ENCODE results near the gene SLC7A4.
"Not testable (repeated sequence)": the region's sequence is repeated elsewhere in the genome, so short reads cannot be mapped to it uniquely, and the experiment has no call there.

Gene SLC7A4

DNA sequence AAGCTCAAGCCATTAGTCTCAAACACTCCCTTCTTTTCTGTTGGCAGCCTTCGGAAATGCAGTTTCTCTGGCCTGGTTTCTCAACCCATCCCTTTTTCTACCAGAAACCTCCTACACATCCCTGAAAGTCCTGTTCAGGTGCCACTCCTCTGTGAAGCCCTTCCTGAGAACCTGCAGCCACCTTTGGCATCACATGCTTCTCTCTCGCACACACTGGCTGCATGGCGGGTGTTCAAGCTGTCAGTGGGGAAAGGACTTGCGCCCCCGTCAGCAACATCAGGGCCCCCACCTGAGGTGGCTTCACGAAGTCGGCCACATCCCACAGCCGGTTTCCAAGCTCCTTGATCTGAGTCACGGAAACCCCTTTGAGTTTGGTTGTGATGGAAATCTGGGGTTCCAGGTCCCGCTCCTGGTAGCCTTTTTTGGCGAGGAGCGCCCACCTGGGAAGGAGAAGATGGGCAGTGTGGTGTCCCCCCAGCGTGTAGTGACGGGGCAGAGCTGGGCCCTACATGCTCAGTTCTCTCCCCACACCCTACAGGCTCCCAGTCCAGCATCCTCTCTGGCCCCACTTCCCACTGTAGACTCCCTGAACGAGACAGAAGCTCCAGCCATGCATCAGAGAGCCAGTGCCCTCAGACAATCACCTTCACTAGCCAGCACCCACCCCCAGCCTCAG, 11.6 kb upstream of the SLC7A4 start:
- no peak for DNase-seq (ENCODE audit: low read depth in 1 of 2, low spot score in 1 of 2)

- DNase-seq (ENCODE audit: low read depth in 1 of 2, low spot score in 1 of 2) = no peak
Observed at GRCh38 chr22:21042978-21043859, 10.9 kb upstream of the SLC7A4 start.

DNA sequence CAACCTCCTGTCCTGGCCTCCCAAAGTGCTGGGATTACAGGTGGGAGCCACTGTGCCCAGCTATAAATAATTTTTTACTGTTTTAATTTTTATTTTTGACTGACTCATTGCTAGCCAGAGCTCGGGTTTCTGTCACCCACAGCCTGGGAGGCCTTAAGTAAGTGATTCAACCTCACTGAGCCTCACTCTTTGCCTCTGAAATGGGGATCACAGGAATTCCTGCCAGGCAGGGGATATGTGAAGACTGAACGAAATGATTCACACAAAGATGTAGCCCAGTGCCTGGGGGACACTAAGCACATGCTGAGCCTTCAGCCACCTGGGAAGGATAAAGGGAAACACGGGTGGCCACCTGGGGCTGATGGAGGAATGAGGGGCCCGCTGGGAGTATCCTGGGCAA, 9.6 kb upstream of the SLC7A4 start:
- DNase-seq (ENCODE audit: low read depth in 1 of 2, low spot score in 1 of 2) = no peak

- not testable (repeated sequence) for DNase-seq (ENCODE audit: low read depth in 1 of 2, low spot score in 1 of 2)
Observed at GRCh38 chr22:21039158-21039557, 6.8 kb upstream of the SLC7A4 start.

DNA sequence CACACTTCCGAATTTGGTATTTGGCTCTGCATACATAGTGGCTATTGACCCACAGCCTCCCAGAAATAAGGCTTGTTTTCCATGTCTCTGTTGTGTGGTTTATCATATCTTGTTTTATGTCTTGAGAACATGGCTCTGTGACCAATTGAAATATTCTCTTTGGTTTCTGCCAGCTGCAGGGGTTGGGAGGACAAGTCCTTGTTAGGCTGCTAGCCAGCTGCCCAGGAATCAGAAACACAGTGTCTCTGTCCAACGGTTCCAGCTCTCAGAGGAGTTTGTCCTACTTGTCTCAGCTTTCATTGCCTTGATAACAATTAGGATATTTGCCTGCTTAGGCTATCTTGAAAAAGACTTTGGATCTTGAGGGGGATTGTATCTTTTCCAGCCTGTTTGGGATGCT, 6.0 kb upstream of the SLC7A4 start:
- DNase-seq (ENCODE audit: low read depth in 1 of 2, low spot score in 1 of 2) = no peak

DNA sequence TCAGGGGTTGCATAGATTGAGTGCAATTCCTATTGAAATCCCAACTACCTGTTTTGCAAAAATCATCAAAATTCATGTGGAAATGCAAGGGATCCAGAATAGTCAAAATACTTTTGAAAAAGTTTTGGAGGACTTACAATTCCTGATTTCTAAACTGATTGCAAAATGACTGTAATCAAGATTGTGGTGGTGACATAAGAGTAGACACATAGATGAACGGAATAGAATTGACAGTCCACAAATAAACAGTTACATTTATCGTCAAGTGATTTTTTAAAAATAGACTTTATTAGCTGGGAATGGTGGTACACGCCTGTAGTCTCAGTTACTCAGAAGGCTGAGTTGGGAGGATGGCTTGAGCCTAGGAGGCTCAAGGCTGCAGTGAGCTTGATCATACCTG, 2.6 kb upstream of the SLC7A4 start:
- DNase-seq (ENCODE audit: low read depth in 1 of 2, low spot score in 1 of 2) = no peak

- DNase-seq (ENCODE audit: low read depth in 1 of 2, low spot score in 1 of 2) = no peak
Observed at GRCh38 chr22:21033895-21034294, 1.5 kb upstream of the SLC7A4 start.

- no peak for DNase-seq (ENCODE audit: low read depth in 1 of 2, low spot score in 1 of 2)
Observed at GRCh38 chr22:21032868-21033688, 717 bp upstream of the SLC7A4 start.

DNA sequence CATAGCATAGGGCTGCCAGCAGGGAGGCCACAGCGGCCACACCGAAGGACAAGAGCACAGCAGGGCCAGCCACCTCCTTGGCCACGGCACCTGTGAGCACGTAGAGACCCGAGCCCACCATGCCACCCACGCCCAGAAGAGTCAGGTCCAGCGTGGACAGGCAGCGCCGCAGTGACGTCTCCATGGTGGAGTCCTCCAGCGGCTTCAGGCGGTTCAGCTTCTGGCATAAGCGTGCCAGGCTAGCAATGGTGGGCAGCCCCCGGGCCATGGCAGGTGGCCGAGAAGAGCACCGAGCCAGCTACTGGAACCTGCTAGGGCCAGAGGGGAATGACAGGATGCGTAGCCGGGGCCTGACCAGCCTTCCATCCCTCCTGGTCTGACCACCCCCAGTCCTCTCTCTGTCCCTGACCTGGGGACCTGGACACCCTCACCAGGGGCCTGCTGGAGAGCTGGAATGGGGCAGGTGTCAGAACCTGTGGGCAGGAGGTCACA, 770 bp downstream of the SLC7A4 start:
- DNase-seq (ENCODE audit: low read depth in 1 of 2, low spot score in 1 of 2) = no peak

DNA sequence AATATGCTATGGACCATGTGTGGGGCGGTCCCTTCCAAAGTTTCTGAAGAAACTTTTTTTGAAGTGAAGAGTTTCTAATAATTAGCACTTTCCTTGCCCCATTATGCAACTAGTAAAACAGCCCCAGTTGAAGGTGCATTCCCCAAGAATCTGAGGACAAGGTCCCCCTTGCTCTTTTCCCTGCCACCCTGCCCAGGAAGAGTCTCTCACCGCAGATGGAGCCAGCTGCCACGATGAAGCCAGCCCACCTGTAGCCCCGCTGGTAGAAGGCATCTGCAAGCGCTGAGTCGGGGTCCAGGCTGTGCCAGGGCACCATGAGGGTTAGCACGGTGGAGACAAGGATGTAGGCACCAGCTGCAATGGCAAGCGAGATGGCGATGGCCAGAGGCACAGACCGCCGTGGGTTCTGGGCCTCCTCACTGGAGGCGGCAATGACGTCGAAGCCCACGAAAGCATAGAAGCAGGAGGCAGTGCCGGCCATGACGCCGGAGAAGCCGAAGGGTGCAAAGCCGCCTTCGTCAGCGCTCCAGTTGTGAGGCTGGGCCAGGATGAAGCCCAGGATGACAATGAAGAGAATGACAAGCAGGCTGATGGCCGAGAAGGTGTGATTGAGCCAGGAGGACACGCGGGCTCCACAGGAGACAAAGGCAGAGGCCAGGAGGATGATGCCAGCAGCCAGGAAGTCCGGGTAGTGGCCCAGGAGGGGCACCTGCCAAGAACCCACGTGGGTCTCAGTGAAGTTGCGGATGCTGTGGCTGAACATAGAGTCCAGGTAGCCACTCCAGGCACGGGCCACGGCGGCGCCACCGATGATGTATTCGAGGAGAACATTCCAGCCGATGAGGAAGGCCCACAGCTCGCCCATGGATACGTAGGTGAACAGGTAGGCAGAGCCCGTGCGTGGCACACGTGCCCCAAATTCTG, 1.5 kb downstream of the SLC7A4 start:
- DNase-seq (ENCODE audit: low read depth in 1 of 2, low spot score in 1 of 2) = no peak

DNA sequence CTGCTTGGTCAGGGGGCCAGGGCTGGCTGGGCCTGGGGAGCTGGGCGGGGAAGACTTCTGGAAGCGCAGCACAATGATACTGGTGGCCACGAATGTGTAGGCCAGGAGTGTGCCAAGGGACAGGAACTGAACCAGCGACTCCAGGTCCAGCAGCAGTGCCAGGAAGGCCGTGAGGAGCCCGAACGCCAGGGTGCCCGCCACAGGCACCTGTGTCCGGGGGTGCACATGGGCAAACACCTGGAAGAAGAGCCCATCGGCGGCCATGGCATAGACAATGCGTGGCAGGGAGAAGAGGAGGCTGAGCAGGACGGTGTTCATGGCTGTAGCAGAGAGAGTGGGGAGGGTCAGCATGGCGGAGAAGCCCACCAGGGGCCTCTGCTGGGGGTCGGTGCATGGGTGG, 2.3 kb downstream of the SLC7A4 start:
- DNase-seq (ENCODE audit: low read depth in 1 of 2, low spot score in 1 of 2) = no peak

DNA sequence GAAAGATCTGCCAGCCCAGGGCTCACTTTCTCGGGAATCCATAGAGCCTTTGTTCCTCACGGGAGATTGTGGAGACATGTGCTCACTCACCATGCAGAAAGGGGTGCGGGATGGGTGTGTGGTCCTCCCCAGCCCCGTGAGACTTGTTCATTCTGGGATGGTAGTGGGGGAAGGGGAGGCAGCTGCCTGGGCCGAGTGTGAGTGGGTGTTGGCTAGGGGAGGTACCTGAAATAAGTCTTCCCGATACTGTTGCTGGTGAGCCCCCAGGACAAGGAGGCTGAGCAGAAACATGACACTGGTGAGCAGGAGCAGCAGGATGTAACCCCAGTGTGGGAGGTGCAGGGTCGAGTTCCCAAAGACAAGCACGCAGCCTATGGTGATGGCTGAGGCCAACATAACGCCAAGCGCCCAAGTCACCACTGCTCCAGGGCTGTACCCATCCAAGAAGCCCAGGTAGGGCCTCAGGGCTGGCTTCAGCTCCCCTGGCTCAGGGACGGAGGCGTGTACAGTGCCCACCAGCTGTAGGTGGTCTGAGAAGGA, 2.8 kb downstream of the SLC7A4 start:
- DNase-seq (ENCODE audit: low read depth in 1 of 2, low spot score in 1 of 2) = no peak

DNA sequence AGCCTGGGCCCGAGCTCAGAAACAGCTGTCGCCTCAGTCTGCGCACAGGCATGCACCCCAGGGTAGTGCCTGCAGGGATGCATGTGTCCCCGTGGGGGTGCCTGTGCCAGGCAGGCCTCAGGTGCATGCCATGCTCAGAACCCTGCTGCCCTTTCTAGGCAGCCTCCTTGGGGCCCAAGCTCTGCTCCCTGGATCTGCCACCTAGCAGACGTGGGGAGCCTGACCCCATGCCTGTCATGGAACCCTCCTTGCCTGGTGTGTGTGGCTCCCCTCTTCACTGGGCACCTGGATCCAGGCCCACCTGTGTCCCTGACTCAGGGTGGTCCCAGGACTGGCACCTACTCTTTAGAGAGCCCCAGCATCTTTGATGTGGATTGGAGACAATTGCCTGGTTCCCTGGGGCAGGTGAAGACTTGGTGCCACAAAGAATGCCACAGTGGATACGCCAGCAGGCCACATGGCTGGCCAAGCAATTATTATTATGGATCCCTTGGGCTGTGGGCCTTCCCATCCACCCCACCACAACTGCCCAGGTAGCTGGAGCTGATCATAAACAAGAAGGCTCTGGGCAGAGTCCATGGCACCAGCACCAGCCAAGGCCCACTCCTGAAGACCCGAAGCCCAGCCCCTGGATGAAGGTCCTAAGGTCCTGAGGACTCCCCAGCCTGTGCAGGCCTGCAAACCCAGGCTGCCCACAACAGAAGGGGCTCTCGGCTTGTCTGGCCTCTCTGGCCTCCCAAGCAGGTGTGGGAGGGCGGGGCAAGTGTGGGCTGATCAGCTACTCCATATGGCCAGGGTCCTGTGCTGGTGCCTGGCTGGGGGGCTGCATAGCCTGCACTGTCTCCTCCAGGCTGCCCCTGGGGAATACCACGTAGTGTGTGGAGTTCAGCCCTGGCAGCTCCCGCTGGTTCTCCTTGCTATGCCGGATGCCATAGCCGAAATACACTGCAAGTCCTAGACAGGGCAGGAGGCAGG, 3.8 kb downstream of the SLC7A4 start:
- no peak for DNase-seq (ENCODE audit: low read depth in 1 of 2, low spot score in 1 of 2)

DNA sequence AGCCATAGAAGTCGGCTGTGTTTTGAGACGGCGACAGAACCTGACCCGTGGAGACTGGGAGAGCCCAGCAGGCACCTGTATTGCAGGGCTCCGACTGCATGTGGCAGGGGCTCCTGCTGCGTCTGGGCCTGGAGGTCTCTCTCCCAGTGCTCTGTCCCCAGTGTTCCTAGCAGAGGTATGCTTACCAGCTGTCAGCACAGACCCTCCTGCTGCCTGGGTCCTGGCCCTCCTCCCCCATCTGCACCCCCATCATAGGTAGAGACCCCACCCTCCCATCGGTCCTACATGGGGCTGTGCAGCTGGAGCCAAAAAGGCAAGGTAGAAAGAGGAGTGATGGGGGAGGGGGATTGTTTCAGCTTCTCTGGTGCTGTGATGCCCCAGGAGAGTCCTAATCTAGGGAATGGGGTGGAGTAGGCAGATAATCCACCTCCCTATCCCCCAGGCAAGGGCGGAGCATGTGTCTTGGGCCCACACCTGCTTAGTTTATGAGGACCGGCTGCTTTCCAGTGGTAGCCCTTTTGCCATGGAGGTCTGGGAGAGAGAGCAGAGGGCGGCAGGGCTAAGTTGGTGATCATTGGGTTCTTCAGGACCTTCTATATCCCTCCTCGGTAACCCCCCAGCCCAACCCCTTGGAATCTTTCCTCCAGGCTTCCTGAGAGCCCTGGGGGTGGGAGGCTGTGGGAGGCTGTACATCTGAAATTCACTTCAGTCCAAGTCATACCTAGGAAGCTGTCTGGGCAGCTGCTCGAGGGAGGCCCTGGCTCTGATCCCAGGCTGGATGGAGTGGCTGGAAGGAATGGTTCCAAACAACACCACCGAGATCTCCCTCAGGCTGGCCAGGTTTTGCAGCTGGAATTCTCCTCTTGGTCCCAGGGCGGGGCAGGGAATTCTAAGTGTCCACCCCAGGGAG, 5.3 kb downstream of the SLC7A4 start:
- no peak for DNase-seq (ENCODE audit: low read depth in 1 of 2, low spot score in 1 of 2)

- no peak for DNase-seq (ENCODE audit: low read depth in 1 of 2, low spot score in 1 of 2)
Observed at GRCh38 chr22:21025763-21026755, 6.3 kb downstream of the SLC7A4 start.

- no peak for DNase-seq (ENCODE audit: low read depth in 1 of 2, low spot score in 1 of 2)
Observed at GRCh38 chr22:21025266-21025665, 7.1 kb downstream of the SLC7A4 start.
